Activated CD8-positive, alpha-beta T cell treated with anti-CD3 and anti-CD28 coated beads, Interleukin-2, amount 10 ng/mL, durations not matched to agents 7 days and 5 days (primary cell): ENCODE measurements around the gene CYYR1. TPM values are rescaled to one million over a fixed set of nuclear protein-coding genes. Genes with fewer than 3 reads are reported as not detected.
"Not testable (repeated sequence)": the region's sequence is repeated elsewhere in the genome, so short reads cannot be mapped to it uniquely, and the experiment has no call there.

Source experiments
- ATAC-seq: fragments of 150-1000 bp; cut with Tn5 transposase; one replicate; pipeline ENCODE4 v1.10.0; 2021; ENCODE audit warnings: moderate library complexity
- CTCF ChIA-PET: fragments of 350-600 bp; sonication (Branson Sonifier 250); formaldehyde crosslinking; loops from one replicate; lab custom pipeline; 2021; ENCODE audit warnings: antibody characterized with exemption; lab: Charles Lee
- POLR2A ChIA-PET: fragments of 350-600 bp; sonication (Branson Sonifier 250); formaldehyde crosslinking; loops from one replicate; lab custom pipeline; 2021; ENCODE audit warnings: antibody characterized with exemption; lab: Charles Lee
- DNase-seq: peaks from one replicate; pipeline ENCODE4 v3.0.0-alpha.2; 2020
- H3K27ac Mint-ChIP-seq: one replicate; pipeline ENCODE4 v1.8.0; 2021; ENCODE audit warnings: mild to moderate bottlenecking, mixed read lengths
- H3K27me3 Mint-ChIP-seq: one replicate; pipeline ENCODE4 v1.8.0; 2021; ENCODE audit warnings: low read depth, mixed read lengths
- H3K36me3 Mint-ChIP-seq: one replicate; pipeline ENCODE4 v1.8.0; 2021; ENCODE audit warnings: low read depth, mixed read lengths
- H3K4me1 Mint-ChIP-seq: one replicate; pipeline ENCODE4 v1.8.0; 2021; ENCODE audit warnings: low read depth, mixed read lengths
- H3K4me3 Mint-ChIP-seq: one replicate; pipeline ENCODE4 v1.8.0; 2021; ENCODE audit warnings: mild to moderate bottlenecking, mixed read lengths
- H3K9me3 Mint-ChIP-seq: one replicate; pipeline ENCODE4 v1.8.0; 2022; ENCODE audit warnings: mixed read lengths; ENCODE audit not compliant: insufficient read depth
- total RNA-seq, 2 experiments: library from RNA; stranded (reverse); gene quantifications; one replicate each; pipeline ENCODE4 v1.2.3, GENCODE V29; 2021

Gene CYYR1
- total RNA-seq, 2 experiments from 2014 or later: not detected

DNA sequence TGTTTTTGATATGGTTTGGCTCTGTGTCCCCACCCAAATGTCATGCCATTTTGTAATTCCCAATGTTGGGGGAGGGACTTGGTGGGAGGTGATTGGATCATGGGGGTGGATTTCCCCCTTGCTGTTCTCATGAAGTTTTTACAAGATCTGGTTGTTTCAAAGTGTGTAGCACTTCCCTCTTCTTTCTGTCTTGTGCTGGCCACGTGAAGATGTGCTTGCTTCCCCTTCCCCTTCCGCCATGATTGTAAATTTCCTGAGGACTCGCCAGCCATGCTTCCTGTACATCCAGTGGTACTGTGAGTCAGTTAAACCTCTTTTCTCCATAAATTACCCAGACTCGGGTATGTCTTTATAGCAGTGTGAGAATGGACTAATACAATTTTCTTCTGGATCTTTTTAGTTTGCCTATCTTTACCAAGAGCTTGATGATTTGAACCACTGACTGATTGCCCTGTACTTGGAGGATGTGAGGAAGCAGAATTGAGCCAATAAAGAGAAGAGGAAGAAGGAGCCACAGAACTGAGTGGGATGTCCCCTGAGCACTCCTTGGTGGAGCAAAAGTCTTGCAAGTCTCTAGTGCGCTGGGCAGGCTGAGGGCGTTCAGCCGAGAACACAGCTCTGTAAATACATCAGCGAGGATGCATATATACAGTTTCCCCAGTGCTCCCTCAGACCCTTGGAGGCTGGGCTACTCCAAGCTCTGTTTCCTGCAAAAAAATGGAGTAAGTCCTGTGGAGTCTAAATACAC lies 102.6 kb downstream of the CYYR1 start:
- ChIA-PET POLR2A (no interaction called here), CTCF (no interaction called here)
- Mint-ChIP-seq H3K9me3 (no peaks in the 10 kb centered on the region), H3K36me3 (no peaks in the 10 kb centered on the region), H3K4me3 (no peak overlapping the region), H3K27ac (no peak overlapping the region), H3K27me3 (no peaks in the 10 kb centered on the region), H3K4me1 (no peaks in the 10 kb centered on the region)
- DNase-seq (no peak), ATAC-seq (no peak)

GRCh38 chr21:26469789-26470188 lies 103.3 kb downstream of the CYYR1 start:
- ChIA-PET POLR2A (no interaction called here), CTCF (no interaction called here)
- H3K9me3 Mint-ChIP-seq: no peaks in the 10 kb centered on the region
- no peaks in the 10 kb centered on the region for H3K27me3 Mint-ChIP-seq
- no peaks in the 10 kb centered on the region for H3K4me1 Mint-ChIP-seq
- no peak overlapping the region for H3K4me3 Mint-ChIP-seq
- no peaks in the 10 kb centered on the region for H3K36me3 Mint-ChIP-seq
- no peak for DNase-seq
- no peak for ATAC-seq
- no peak overlapping the region for H3K27ac Mint-ChIP-seq

DNA sequence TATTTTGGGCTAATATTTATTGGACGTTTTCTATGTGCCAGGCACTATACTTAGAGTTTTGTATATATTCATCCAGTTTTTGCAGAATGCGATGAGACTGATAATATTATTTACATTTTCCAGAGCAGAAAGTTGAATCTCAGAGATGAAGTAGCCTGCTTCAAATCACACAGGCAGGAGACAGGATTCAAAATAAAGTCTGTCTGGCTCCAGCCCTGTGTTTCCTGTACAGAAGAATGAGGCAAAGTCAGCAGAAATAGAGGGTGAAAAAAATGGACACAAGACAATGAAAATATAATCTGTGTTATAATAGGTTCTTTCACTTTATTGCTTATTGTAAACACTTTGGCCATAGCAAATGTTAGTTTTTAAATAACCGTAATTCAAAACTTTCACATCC lies 107.2 kb downstream of the CYYR1 start:
- Mint-ChIP-seq H3K27ac (no peak overlapping the region), H3K4me1 (no peaks in the 10 kb centered on the region), H3K36me3 (no peaks in the 10 kb centered on the region), H3K9me3 (no peaks in the 10 kb centered on the region), H3K27me3 (no peaks in the 10 kb centered on the region), H3K4me3 (no peak overlapping the region)
- POLR2A ChIA-PET: no interaction called here
- CTCF ChIA-PET: no interaction called here
- ATAC-seq (no peak), DNase-seq (no peak)

DNA sequence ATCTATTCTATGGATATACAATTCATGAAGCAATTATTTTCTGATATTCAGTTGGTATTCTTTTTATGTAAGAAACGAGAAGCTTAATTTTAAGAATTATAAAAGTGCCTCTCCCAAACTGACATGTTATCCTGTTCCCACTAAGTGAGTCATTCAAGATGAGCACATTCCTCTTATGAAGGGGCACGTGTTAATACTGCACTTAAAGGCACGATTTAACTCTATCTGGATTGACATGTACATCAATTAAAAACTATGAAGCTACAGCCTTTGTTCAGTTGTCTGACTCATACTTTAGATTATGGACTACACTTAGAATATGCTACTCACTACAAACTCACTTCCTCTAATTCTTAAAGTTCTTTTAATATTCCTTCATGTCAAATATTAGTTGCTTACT lies 111.6 kb downstream of the CYYR1 start:
- ChIA-PET CTCF (no interaction called here), POLR2A (no interaction called here)
- H3K4me3 Mint-ChIP-seq: no peak overlapping the region
- no peaks in the 10 kb centered on the region for H3K27me3 Mint-ChIP-seq
- H3K4me1 Mint-ChIP-seq: no peaks in the 10 kb centered on the region
- peaks cover 5% of the 10 kb centered on the region for H3K9me3 Mint-ChIP-seq
- ATAC-seq (no peak), DNase-seq (no peak)
- H3K27ac Mint-ChIP-seq: no peak overlapping the region
- no peaks in the 10 kb centered on the region for H3K36me3 Mint-ChIP-seq

GRCh38 chr21:26460621-26461020 lies 112.5 kb downstream of the CYYR1 start:
- Mint-ChIP-seq H3K27ac (no peak overlapping the region), H3K27me3 (no peaks in the 10 kb centered on the region), H3K4me3 (no peak overlapping the region), H3K36me3 (no peaks in the 10 kb centered on the region), H3K4me1 (no peaks in the 10 kb centered on the region), H3K9me3 (peaks cover 5% of the 10 kb centered on the region)
- CTCF ChIA-PET: no interaction called here
- ATAC-seq (no peak), DNase-seq (no peak)
- POLR2A ChIA-PET: no interaction called here

DNA sequence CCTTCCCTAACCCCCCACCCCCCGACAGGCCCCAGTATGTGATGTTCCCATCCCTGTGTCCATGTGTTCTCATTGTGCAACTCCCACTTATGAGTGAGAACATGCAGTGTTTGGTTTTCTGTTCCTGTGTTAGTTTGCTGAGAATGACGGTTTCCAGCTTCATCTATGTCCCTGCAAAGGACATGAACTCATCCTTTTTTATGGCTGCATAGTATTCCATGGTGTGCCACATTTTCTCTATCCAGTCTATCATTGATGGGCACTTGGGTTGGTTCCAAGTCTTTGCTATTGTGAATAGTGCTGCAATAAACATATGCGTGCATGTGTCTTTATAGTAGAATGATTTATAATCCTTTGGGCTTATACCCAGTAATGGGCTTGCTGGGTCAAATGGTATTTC lies 114.2 kb downstream of the CYYR1 start:
- POLR2A ChIA-PET, DNase-seq, H3K9me3 Mint-ChIP-seq, H3K4me3 Mint-ChIP-seq, H3K27me3 Mint-ChIP-seq, H3K36me3 Mint-ChIP-seq, CTCF ChIA-PET, H3K4me1 Mint-ChIP-seq, H3K27ac Mint-ChIP-seq, ATAC-seq: not testable (repeated sequence)

- ChIA-PET POLR2A (no interaction called here), CTCF (no interaction called here)
- Mint-ChIP-seq H3K9me3 (peaks cover 5% of the 10 kb centered on the region), H3K36me3 (no peaks in the 10 kb centered on the region), H3K4me1 (no peaks in the 10 kb centered on the region), H3K4me3 (no peak overlapping the region), H3K27me3 (no peaks in the 10 kb centered on the region), H3K27ac (no peak overlapping the region)
- DNase-seq: no peak
- no peak for ATAC-seq
Measured at GRCh38 chr21:26457817-26458216, 115.3 kb downstream of the CYYR1 start.

- Mint-ChIP-seq H3K27me3 (no peaks in the 10 kb centered on the region), H3K27ac (no peak overlapping the region), H3K9me3 (no peaks in the 10 kb centered on the region), H3K4me1 (no peaks in the 10 kb centered on the region), H3K4me3 (no peak overlapping the region), H3K36me3 (no peaks in the 10 kb centered on the region)
- ATAC-seq (no peak), DNase-seq (no peak)
- CTCF ChIA-PET: no interaction called here
- POLR2A ChIA-PET: no interaction called here
Measured at GRCh38 chr21:26453267-26453666, 119.8 kb downstream of the CYYR1 start.

DNA sequence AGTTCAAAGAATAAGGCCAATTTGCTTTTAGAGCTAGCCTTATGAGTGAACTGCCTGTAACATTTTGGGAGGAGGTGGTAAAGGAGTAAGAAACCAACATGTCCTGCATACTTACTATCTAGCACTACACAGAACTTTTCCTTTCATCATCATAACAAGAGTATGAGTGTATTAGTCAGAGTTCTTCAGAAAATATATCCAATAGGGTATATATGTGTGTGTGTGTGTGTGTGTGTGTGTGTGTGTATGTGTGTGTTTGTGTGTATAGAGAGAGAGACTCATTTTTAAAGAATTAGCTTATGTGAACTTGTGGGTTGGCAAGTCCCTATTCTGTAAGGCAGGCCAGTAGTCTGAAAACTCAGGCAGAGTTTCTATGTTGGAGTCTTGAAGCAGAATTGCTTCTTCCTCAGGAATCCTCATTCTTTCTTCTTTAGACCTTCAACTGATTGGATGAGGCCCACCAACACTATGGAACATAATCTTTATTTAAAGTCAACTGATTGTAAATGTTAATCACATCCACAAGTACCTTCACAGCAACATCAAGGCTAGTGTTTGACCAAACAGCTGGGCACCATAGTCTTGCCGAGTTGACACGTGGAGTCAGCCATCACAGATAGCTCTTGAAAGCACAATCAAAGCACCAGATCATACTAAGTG lies 121.9 kb downstream of the CYYR1 start:
- CTCF ChIA-PET: no interaction called here
- Mint-ChIP-seq H3K27ac (no peak overlapping the region), H3K9me3 (no peaks in the 10 kb centered on the region), H3K4me1 (no peaks in the 10 kb centered on the region), H3K36me3 (no peaks in the 10 kb centered on the region), H3K27me3 (no peaks in the 10 kb centered on the region), H3K4me3 (no peak overlapping the region)
- POLR2A ChIA-PET: interaction anchor here (0.6 kb wide), 1 partner anchor 103 kb away, joined by 4 read pairs; no protein-coding TSS in a partner anchor
- DNase-seq (no peak), ATAC-seq (no peak)

DNA sequence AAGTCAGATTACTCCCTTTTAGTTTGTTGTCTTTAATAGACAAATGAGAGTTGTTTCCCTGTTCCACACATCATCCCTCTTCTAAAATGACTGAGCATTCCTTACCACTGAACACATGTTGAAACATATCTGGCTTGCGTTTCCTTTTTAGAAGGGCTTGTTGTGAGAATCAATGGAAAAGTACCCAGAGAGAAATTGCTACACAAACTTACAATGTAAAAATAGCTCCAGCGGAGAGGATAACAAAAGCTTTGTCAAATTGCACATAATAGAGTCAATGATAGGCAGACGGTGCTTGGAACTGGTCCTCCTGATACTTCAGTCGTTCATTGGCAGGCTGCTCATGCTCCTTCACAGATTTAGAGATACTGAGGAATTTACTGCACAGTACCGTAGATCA lies 123.9 kb downstream of the CYYR1 start:
- Mint-ChIP-seq H3K36me3 (no peaks in the 10 kb centered on the region), H3K27me3 (no peaks in the 10 kb centered on the region), H3K27ac (no peak overlapping the region), H3K9me3 (no peaks in the 10 kb centered on the region), H3K4me3 (no peak overlapping the region), H3K4me1 (no peaks in the 10 kb centered on the region)
- CTCF ChIA-PET: no interaction called here
- DNase-seq (no peak), ATAC-seq (no peak)
- POLR2A ChIA-PET: no interaction called here

GRCh38 chr21:26448751-26449150 lies 124.3 kb downstream of the CYYR1 start:
- Mint-ChIP-seq H3K9me3 (no peaks in the 10 kb centered on the region), H3K4me3 (no peak overlapping the region), H3K27me3 (no peaks in the 10 kb centered on the region), H3K4me1 (no peaks in the 10 kb centered on the region), H3K36me3 (no peaks in the 10 kb centered on the region), H3K27ac (no peak overlapping the region)
- POLR2A ChIA-PET: no interaction called here
- DNase-seq: no peak
- CTCF ChIA-PET: no interaction called here
- ATAC-seq: no peak

- DNase-seq: no peak
- Mint-ChIP-seq H3K4me3 (no peak overlapping the region), H3K9me3 (no peaks in the 10 kb centered on the region), H3K27me3 (no peaks in the 10 kb centered on the region), H3K36me3 (no peaks in the 10 kb centered on the region), H3K27ac (no peak overlapping the region), H3K4me1 (no peaks in the 10 kb centered on the region)
- ChIA-PET CTCF (no interaction called here), POLR2A (no interaction called here)
- no peak for ATAC-seq
Measured at GRCh38 chr21:26447932-26448475, 125.1 kb downstream of the CYYR1 start.
